K562 (cell line): ENCODE results near the gene FXYD1. TPM values are rescaled to one million over a fixed set of nuclear protein-coding genes. Genes with fewer than 3 reads are reported as not detected.

Experiments used
- BCLAF1 ChIP-seq, 2 experiments: fragments of 450-650 bp in 1 of 2; IDR thresholded peaks; 2 replicates each; pipeline ENCODE4 v1.6.1; 2011 to 2017; ENCODE audit warnings: low read depth in 2 of 2, antibody characterized with exemption in 1 of 2, borderline replicate concordance in 1 of 2, low read length in 1 of 2, mild to moderate bottlenecking in 1 of 2, mixed read lengths in 1 of 2; ENCODE audit not compliant: control insufficient read depth in 1 of 2
- ELF2 ChIP-seq: fragments of 250-450 bp; sonication (Bioruptor Pico); IDR thresholded peaks from 2 replicates; pipeline ENCODE4 v1.5.0; 2021; ENCODE audit warnings: mild to moderate bottlenecking
- ESRRB ChIP-seq: fragments of 250-450 bp; sonication (Bioruptor Pico); IDR thresholded peaks from 2 replicates; pipeline ENCODE4 v1.5.0; 2020; ENCODE audit warnings: mild to moderate bottlenecking, moderate library complexity, borderline replicate concordance
- FOS ChIP-seq: IDR thresholded peaks from 3 replicates; pipeline ENCODE4 v1.6.1; 2011; ENCODE audit not compliant: insufficient read length; ENCODE audit errors: extremely low read depth
- MCM3 ChIP-seq: fragments of 450-650 bp; IDR thresholded peaks from 2 replicates; pipeline ENCODE4 v1.6.1; 2016
- NEUROD1 ChIP-seq: fragments of 150-350 bp; IDR thresholded peaks from 2 replicates; pipeline ENCODE4 v1.6.1; 2014; ENCODE audit warnings: borderline replicate concordance, low read length, low read depth; ENCODE audit not compliant: partially characterized antibody
- POLR3A ChIP-seq: IDR thresholded peaks from 2 replicates; pipeline ENCODE4 v1.6.1; 2011; ENCODE audit warnings: borderline replicate concordance, mild to moderate bottlenecking, moderate library complexity; ENCODE audit not compliant: insufficient read length, insufficient read depth; ENCODE audit errors: extremely low read depth
- PURB ChIP-seq: sonication (generic); formaldehyde crosslinking; IDR thresholded peaks from 2 replicates; pipeline ENCODE4 v1.9.0; 2021; ENCODE audit warnings: low read depth, mild to moderate bottlenecking, missing genetic modification reagents
- SRSF7 ChIP-seq: fragments of 200-400 bp; formaldehyde crosslinking; optimal IDR thresholded peaks from 2 replicates; pipeline ENCODE3; 2017; ENCODE audit warnings: mild to moderate bottlenecking, low read depth, low read length
- ZBTB34 ChIP-seq: fragments of 250-450 bp; sonication (Bioruptor Pico); IDR thresholded peaks from 2 replicates; pipeline ENCODE4 v1.8.0; 2021; ENCODE audit warnings: mild to moderate bottlenecking, moderate library complexity
- ZNF140 ChIP-seq: fragments of 250-450 bp; sonication (Bioruptor Pico); IDR thresholded peaks from 2 replicates; pipeline ENCODE4 v1.8.0; 2021; ENCODE audit warnings: moderate library complexity, mild to moderate bottlenecking, inconsistent platforms
- ZNF175 ChIP-seq: fragments of 200-800 bp; sonication (Bioruptor generic); IDR thresholded peaks from 2 replicates; pipeline ENCODE4 v1.6.1; 2016; ENCODE audit warnings: low read depth, mild to moderate bottlenecking, missing genetic modification characterization, missing compliant biosample characterization
- ZNF764 ChIP-seq: fragments of 250-450 bp; sonication (Bioruptor Pico); IDR thresholded peaks from 2 replicates; pipeline ENCODE4 v1.4.0; 2020; ENCODE audit warnings: low read depth, mild to moderate bottlenecking, moderate library complexity
- polyA plus RNA-seq, 8 experiments: library from polyadenylated mRNA; depleted of rRNA in 4 of 8; stranded (reverse) in 5 of 8; unstranded in 3 of 8; fragments of >200 nt; fragmentation: Nextera tagmentation in 2 of 8; fragmentation: Illumina TruSeq in 1 of 8; extraction: Ambion mirVana in 2 of 8; extraction: Trizol in 1 of 8; gene quantifications; 2 replicates each; pipeline versions ENCODE4 v1.2.1 to v1.2.3, GENCODE V29; 2011 to 2014; ENCODE audit warnings: inconsistent platforms in 1 of 8, missing spikeins in 1 of 8
- total RNA-seq, 7 experiments: library from RNA; depleted of rRNA in 6 of 7; stranded (reverse); fragments of >200 nt in 6 of 7; fragmentation: Illumina TruSeq in 2 of 7; extraction: Trizol in 2 of 7; gene quantifications; 2 replicates each; pipeline versions ENCODE4 v1.2.1 to v1.2.3, GENCODE V29; 2011 to 2021; ENCODE audit warnings: low replicate concordance in 1 of 7

Gene FXYD1
- total and polyA plus RNA-seq, 9 of the 15 experiments (the other 6 are each of a cell fraction or from before 2014, with no cell fraction given): 0.40 to 3.2 (median 1.8) TPM; not detected in 3

GRCh38 chr19:35165200-35166058 lies 26.8 kb downstream of the FXYD1 start (continued):
- TF ChIP-seq ESRRB (CRISPR knock-in tag): no peak
- TF ChIP-seq ZNF140 (CRISPR knock-in tag): no peak; the same call in 1 of the 2 replicates
- TF ChIP-seq MCM3: no peak
- TF ChIP-seq POLR3A: no peak
- no peak for TF ChIP-seq SRSF7
- no peak for TF ChIP-seq BCLAF1 (IDR thresholded peaks at IDR 0.05; ENCODE audit: borderline replicate concordance in 1 of 2, control insufficient read depth in 1 of 2, low read depth in 2 of 2, low read length in 1 of 2)
- TF ChIP-seq ZNF175 (CRISPR knock-in tag): 0 out of 2 replicates have a peak, but pooled peaks have one; percentile 47
- TF ChIP-seq PURB (CRISPR knock-in tag): no peak
- peak; percentile 67; the same call in 1 of the 2 replicates for TF ChIP-seq ZBTB34
- TF ChIP-seq NEUROD1: no peak
- TF ChIP-seq ZNF764 (CRISPR knock-in tag): no peak
- TF ChIP-seq ELF2 (CRISPR knock-in tag): no peak
- TF ChIP-seq FOS: no peak
